ENCODE measurements around the gene E2F6. TPM values are rescaled to one million over a fixed set of nuclear protein-coding genes. Genes with fewer than 3 reads are reported as not detected.
A peak's percentile ranks its signal among the peaks of the same experiment; 100 is the strongest.

E2F6 gene
- total RNA-seq, 2 donors from 2014 or later: 6.6 TPM

GRCh38 chr2:11478899-11479605 lies 13.1 kb upstream of the E2F6 start:
- H3K4me1 ChIP-seq: no peaks in the 10 kb centered on the region
- intact Hi-C loops (cut with DNase I): no loop called here
- H3K4me3 ChIP-seq: no peak overlapping the region
- H3K27me3 ChIP-seq: peaks cover 18% of the 10 kb centered on the region
- no peak for DNase-seq
- H3K27ac ChIP-seq: no peak overlapping the region
- TF ChIP-seq CTCF (IDR thresholded peaks at IDR 0.05): no peak
- no peaks in the 10 kb centered on the region for H3K36me3 ChIP-seq
- no peaks in the 10 kb centered on the region for H3K9me3 ChIP-seq
- H3K9ac ChIP-seq (ENCODE audit: low read depth in 2 of 2, low read length in 2 of 2): no peak overlapping the region

- Histone ChIP-seq H3K9me3 (no peaks in the 10 kb centered on the region), H3K36me3 (no peaks in the 10 kb centered on the region), H3K27ac (no peak overlapping the region), H3K4me3 (no peak overlapping the region), H3K4me1 (no peaks in the 10 kb centered on the region), H3K27me3 (peaks cover 17% of the 10 kb centered on the region), H3K9ac (ENCODE audit: low read depth in 2 of 2, low read length in 2 of 2) (no peak overlapping the region)
- DNase-seq: peak; percentile 91
- intact Hi-C loops (cut with DNase I): loop anchor here (2.0 kb wide), 1 partner anchor 107 kb away; no protein-coding TSS in a partner anchor
- peak; percentile 90 for TF ChIP-seq CTCF (IDR thresholded peaks at IDR 0.05)
Observed at GRCh38 chr2:11477994-11478393, 12.0 kb upstream of the E2F6 start.

GRCh38 chr2:11473659-11474433 lies 7.9 kb upstream of the E2F6 start:
- Histone ChIP-seq H3K9me3 (no peaks in the 10 kb centered on the region), H3K36me3 (no peaks in the 10 kb centered on the region)
- intact Hi-C loops (cut with DNase I): no loop called here

GRCh38 chr2:11467749-11468148 lies 1.8 kb upstream of the E2F6 start:
- H3K4me1 ChIP-seq: peaks cover 3% of the 10 kb centered on the region
- H3K27ac ChIP-seq: no peak overlapping the region
- intact Hi-C loops (cut with DNase I): no loop called here
- DNase-seq: no peak
- no peaks in the 10 kb centered on the region for H3K36me3 ChIP-seq
- H3K9ac ChIP-seq (ENCODE audit: low read depth in 2 of 2, low read length in 2 of 2): no peak overlapping the region
- H3K9me3 ChIP-seq: no peaks in the 10 kb centered on the region
- no peaks in the 10 kb centered on the region for H3K27me3 ChIP-seq
- H3K4me3 ChIP-seq: no peak overlapping the region
- no peak for TF ChIP-seq CTCF (IDR thresholded peaks at IDR 0.05)

More at GRCh38 chr2:11473659-11474433, 7.9 kb upstream of the E2F6 start:
- no peak overlapping the region for H3K4me3 ChIP-seq
- TF ChIP-seq CTCF (IDR thresholded peaks at IDR 0.05): no peak
- DNase-seq: no peak
- H3K4me1 ChIP-seq: no peaks in the 10 kb centered on the region
- H3K9ac ChIP-seq (ENCODE audit: low read depth in 2 of 2, low read length in 2 of 2): no peak overlapping the region
- H3K27me3 ChIP-seq: no peaks in the 10 kb centered on the region
- no peak overlapping the region for H3K27ac ChIP-seq

GRCh38 chr2:11467129-11467649 lies 1.2 kb upstream of the E2F6 start:
- H3K27me3 ChIP-seq: no peaks in the 10 kb centered on the region

More at GRCh38 chr2:11467129-11467649, 1.2 kb upstream of the E2F6 start:
- intact Hi-C loops (cut with DNase I): no loop called here
- no peak for TF ChIP-seq CTCF (IDR thresholded peaks at IDR 0.05)
- DNase-seq: no peak
- H3K4me3 ChIP-seq: no peak overlapping the region
- H3K27ac ChIP-seq: no peak overlapping the region
- no peaks in the 10 kb centered on the region for H3K36me3 ChIP-seq
- H3K9me3 ChIP-seq: no peaks in the 10 kb centered on the region
- H3K9ac ChIP-seq (ENCODE audit: low read depth in 2 of 2, low read length in 2 of 2): no peak overlapping the region
- H3K4me1 ChIP-seq: peaks cover 3% of the 10 kb centered on the region

Data from colonic mucosa (tissue), 4 donors.